Measurements from ENCODE around the gene FAAP20. TPM values are rescaled to one million over a fixed set of nuclear protein-coding genes. Genes with fewer than 3 reads are reported as not detected.

The FAAP20 gene
- polyA plus RNA-seq, 2 of the 4 experiments (the other 2 are of a cell fraction) = 5.1 to 26.0 TPM

DNA sequence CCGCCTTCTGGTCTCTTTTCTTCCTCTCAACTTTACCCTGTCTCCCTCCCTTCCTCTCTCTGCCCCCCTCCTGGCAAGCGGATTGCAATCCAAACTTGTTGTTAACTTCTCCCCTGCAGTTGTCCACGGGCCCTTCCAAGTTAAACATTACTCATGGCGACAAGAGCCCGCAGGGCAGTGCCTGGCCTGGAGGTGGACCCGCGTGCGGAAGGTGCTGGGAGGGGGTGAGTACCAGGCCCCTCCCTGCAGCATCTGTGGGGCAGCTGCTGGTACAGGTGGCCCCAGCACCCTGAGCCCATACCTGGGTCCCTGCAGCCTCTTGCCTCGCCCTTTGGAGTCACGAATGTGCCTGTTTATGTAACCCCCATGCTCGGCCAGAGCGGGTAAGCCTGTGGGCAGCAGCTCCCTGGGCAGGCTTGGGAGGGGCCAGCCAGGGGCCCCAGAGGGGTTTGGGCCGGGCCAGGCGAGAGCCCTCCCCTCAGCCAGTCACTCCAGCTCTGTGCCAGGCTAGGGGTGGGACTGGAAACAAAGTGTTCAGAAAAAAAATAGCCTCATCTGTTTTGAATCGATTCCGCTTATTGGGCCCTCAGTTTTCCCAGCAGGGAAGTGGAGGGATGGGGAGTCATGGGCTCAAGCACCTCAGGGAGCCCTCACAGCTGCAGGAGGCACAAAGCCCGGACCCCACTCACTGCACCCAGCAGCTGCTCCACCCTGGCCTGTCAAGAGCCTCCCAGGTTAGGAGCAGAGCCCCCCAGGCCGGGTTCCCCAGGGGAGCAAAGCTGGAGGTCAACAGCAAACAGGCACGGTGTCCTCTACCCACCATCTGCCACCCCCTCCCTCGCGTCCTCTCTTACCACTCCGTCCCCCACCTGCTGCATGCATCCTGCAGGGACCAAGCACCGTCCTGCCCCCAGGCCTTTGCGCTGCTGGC, 14.0 kb upstream of the FAAP20 start:
- 0 out of 3 replicates have a peak overlapping the region, but pooled peaks have one; percentile 1 for H3K4me3 ChIP-seq
- peak overlapping the region; percentile 86 for H3K4me2 ChIP-seq
- ChIA-PET CTCF (interaction anchor here (0.8 to 4.9 kb wide), 6 partner anchors 13 to 335 kb away, joined by 3 to 30 read pairs (median 4); partner anchors contain the start of gene FAAP20), POLR2A (interaction anchor here (1.0 to 2.2 kb wide), 2 partner anchors 19 to 183 kb away, joined by 3 to 6 read pairs; partner anchors contain the start of genes MORN1, RER1 and SKI)
- 32% methylated on average over 11 of the region's 24 CpGs for WGBS (ENCODE audit: missing lambda C conversion rate)
- DNase-seq (ENCODE audit: low read depth in 1 of 2, low spot score in 1 of 2) = peak; percentile 74 to 86
- peaks cover 74% of the 10 kb centered on the region for H3K4me1 ChIP-seq
- H3K27ac ChIP-seq = peak overlapping the region; percentile 89 to 97
- TF ChIP-seq CEBPB (IDR thresholded peaks at IDR 0.05) (no peak), MAZ (IDR thresholded peaks at IDR 0.05; ENCODE audit: borderline replicate concordance, low read depth, low read length) (no peak), TFCP2L1 (CRISPR knock-in tag; IDR thresholded peaks at IDR 0.05) (no peak), FOSL2 (IDR thresholded peaks at IDR 0.05) (no peak), FOSL2 (CRISPR knock-in tag; IDR thresholded peaks at IDR 0.05) (peak; percentile 54), JUN (IDR thresholded peaks at IDR 0.05) (peak in 1 of 2 experiments; percentile 52; a peak in 2 of 5 replicates), BCL3 (IDR thresholded peaks at IDR 0.05) (0 out of 3 replicates have a peak, but pooled peaks have one; percentile 21), NPAS2 (CRISPR knock-in tag; IDR thresholded peaks at IDR 0.05; ENCODE audit: borderline replicate concordance) (no peak), ZSCAN20 (CRISPR knock-in tag; IDR thresholded peaks at IDR 0.05) (no peak), CBX8 (IDR thresholded peaks at IDR 0.05) (no peak), POLR2A (IDR thresholded peaks at IDR 0.05; ENCODE audit: low read length) (no peak), RARB (CRISPR knock-in tag; IDR thresholded peaks at IDR 0.05) (no peak), ZFP36 (IDR thresholded peaks at IDR 0.05; ENCODE audit: borderline replicate concordance, partially characterized antibody) (no peak), KDM5A (IDR thresholded peaks at IDR 0.05) (no peak), HMGXB4 (CRISPR knock-in tag; IDR thresholded peaks at IDR 0.05; ENCODE audit: borderline replicate concordance) (no peak), EP300 (IDR thresholded peaks at IDR 0.05) (peak in 1 of 2 experiments; percentile 37; a peak in 1 of 5 replicates), NFE2L2 (conservative IDR thresholded peaks at IDR 0.05; ENCODE audit: low read length) (no peak), ZNF302 (CRISPR knock-in tag; IDR thresholded peaks at IDR 0.05) (no peak), ESRRA (IDR thresholded peaks at IDR 0.05; ENCODE audit: borderline replicate concordance, low read length) (no peak), ZC3H11A (IDR thresholded peaks at IDR 0.05) (no peak), PHF8 (IDR thresholded peaks at IDR 0.05; ENCODE audit: borderline replicate concordance, low read depth) (no peak), GATA3 (IDR thresholded peaks at IDR 0.05; ENCODE audit: borderline replicate concordance) (peak; percentile 29; the same call in 1 of the 2 replicates), MAFK (IDR thresholded peaks at IDR 0.05; ENCODE audit: partially characterized antibody) (no peak), ELK1 (IDR thresholded peaks at IDR 0.05; ENCODE audit: low read depth, low read length) (no peak), JUNB (IDR thresholded peaks at IDR 0.05) (no peak), RAD21 (conservative IDR thresholded peaks at IDR 0.05 in 1 of 2, IDR thresholded peaks at IDR 0.05 in 1 of 2) (no peak), MAX (IDR thresholded peaks at IDR 0.05) (peak; percentile 57; the same call in 1 of the 2 replicates), SREBF2 (IDR thresholded peaks at IDR 0.05) (no peak), RCOR1 (IDR thresholded peaks at IDR 0.05; ENCODE audit: low read depth, low read length) (no peak), HEYL (CRISPR knock-in tag; IDR thresholded peaks at IDR 0.05) (no peak), CHD4 (IDR thresholded peaks at IDR 0.05; ENCODE audit: borderline replicate concordance) (no peak), HDAC2 (IDR thresholded peaks at IDR 0.05) (no peak)
- TF ChIP-seq, protein P1, sequence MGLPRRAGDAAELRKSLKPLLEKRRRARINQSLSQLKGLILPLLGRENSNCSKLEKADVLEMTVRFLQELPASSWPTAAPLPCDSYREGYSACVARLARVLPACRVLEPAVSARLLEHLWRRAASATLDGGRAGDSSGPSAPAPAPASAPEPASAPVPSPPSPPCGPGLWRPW (IDR thresholded peaks at IDR 0.05) = no peak
- TF ChIP-seq, protein P2, sequence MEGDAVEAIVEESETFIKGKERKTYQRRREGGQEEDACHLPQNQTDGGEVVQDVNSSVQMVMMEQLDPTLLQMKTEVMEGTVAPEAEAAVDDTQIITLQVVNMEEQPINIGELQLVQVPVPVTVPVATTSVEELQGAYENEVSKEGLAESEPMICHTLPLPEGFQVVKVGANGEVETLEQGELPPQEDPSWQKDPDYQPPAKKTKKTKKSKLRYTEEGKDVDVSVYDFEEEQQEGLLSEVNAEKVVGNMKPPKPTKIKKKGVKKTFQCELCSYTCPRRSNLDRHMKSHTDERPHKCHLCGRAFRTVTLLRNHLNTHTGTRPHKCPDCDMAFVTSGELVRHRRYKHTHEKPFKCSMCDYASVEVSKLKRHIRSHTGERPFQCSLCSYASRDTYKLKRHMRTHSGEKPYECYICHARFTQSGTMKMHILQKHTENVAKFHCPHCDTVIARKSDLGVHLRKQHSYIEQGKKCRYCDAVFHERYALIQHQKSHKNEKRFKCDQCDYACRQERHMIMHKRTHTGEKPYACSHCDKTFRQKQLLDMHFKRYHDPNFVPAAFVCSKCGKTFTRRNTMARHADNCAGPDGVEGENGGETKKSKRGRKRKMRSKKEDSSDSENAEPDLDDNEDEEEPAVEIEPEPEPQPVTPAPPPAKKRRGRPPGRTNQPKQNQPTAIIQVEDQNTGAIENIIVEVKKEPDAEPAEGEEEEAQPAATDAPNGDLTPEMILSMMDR (IDR thresholded peaks at IDR 0.05) = no peak
- no peak for FAIRE-seq
- H3K9me3 ChIP-seq = no peaks in the 10 kb centered on the region
- ATAC-seq = peak; percentile 48 to 67
